HG02970 (cell line): ENCODE data around the gene FDX1.

Experiments used
- ATAC-seq: cut with Tn5 transposase; IDR thresholded peaks from one replicate; pipeline ENCODE4 v1.9.1; 2021; ENCODE audit warnings: mild to moderate bottlenecking, moderate library complexity, moderate number of reproducible peaks; ENCODE audit not compliant: unreplicated experiment, low FRiP score

FDX1 gene

DNA sequence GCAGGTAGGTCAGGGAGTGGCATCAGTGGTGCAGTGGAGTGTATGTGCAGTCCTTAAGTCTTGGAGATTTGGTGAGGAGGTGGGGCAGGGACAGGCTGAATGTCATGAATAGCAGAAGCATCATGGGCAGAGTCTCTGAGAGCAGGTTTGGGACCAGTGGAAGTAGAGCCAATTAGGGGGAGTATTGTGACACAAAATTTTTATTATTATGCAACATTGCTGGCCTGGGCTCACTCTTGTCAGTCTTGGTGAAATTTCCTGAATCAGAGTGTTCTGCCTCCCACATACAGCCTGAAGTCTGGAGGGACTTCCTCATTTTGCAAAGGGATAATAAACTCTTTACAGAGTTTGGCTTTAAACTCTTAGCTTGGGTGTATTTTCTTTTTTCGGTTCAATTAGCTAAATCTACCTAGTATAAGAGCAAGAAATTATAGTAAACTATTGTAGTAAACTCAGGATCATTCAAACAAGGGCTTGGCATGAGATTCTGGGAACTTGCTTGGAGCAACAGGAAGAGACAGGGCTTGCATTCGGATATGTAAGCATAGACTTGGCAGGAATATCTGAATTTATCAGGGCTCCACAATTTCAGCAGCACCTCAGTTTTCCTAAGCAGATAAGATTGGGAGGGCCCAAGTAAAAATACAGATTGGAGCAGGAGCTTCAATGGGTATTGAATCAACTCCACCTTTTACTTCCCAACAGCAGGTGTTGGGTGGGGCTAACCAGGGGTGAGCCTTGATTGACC lies 67.7 kb downstream of the FDX1 start:
- ATAC-seq: no peak

DNA sequence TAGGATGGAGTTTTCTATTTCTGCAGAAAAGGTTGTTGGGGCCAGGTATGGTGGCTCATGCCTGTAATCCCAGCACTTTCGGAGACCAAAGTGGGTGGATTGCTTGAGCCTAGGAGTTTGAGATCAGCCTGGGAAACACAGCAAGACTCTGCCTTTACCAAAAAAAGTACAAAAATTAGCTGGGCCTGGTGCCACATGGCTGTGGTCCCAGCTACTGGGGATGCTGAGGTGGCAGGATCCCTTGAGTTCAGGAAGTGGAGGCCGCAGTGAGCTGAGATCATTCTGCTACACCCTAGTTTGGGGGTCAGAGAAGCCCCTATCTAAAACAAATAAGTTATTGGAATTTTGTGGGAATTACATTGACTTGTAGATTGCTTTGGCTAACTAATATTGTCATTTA lies 71.7 kb downstream of the FDX1 start:
- no peak for ATAC-seq

DNA sequence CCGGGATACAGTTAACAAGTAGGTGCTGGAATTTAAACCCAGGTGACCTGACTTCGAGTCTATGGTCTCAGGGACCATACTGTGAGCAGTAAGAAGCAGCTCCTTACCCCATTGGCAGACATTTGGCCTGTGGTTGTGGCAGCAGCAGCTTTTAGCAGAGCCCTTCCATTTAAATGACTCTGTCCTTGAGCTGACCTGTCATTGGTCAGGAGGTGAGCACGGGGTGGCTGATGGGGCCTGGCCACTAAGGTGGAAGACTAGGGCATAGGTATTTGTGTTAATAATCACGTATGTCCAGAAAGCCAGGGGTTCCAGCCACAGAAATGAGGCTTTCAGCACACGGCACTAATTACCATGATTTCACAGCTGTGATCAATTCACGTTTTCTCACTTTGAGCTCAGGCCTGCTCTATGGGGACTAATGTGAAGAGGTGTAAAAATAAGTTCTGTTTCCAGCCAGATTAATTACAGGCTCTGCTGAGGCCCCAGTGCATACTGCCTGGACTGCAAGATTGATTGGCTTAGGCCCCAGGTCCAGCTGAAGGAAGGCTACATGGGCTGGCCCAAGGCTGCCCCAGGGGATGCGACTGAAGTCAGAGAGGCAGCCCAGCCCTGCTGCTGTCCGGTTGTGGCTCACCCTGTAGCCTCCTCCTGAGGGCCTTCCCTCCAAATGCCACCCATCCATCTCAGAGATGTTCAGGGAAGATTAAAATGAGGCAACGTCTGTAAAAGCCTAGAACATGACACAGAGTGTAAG lies 76.0 kb downstream of the FDX1 start:
- no peak for ATAC-seq

GRCh38 chr11:110507328-110507727 lies 77.6 kb downstream of the FDX1 start:
- no peak for ATAC-seq

DNA sequence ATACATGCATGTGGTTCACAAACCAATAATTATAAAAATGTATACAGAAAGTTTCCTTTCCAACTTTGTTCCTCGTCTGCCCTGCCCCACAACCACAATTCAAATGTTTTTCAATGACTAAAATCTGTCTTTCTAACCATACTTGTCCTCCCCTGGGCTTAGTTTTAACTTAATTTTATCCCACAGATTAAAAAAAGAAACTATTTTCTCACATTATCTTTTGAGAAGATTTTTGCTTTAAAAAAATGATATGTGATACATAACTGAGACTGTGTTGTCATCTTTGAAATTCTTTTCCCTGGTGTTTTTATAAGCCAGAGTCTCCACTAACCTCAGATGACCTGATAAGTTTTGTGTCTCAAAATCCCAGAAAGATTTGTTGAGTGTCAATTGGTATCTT lies 79.0 kb downstream of the FDX1 start:
- ATAC-seq: no peak

- no peak for ATAC-seq
Measured at GRCh38 chr11:110509472-110509871, 79.7 kb downstream of the FDX1 start.

GRCh38 chr11:110512026-110512425 lies 82.3 kb downstream of the FDX1 start:
- ATAC-seq: no peak

- no peak for ATAC-seq
Measured at GRCh38 chr11:110513259-110513801, 83.6 kb downstream of the FDX1 start.

- no peak for ATAC-seq
Measured at GRCh38 chr11:110513846-110514437, 84.2 kb downstream of the FDX1 start.
